CD4-positive, alpha-beta T cell (primary cell): ENCODE measurements around the gene PHACTR4. TPM values are rescaled to one million over a fixed set of nuclear protein-coding genes. Genes with fewer than 3 reads are reported as not detected.
A peak's percentile ranks its signal among the peaks of the same experiment; 100 is the strongest.

ENCODE experiments used
- ATAC-seq: fragments of 200-7000 bp; cut with Tn5 transposase; one replicate; pipeline ENCODE4 v1.10.0; 2022; ENCODE audit warnings: mild to moderate bottlenecking; ENCODE audit not compliant: poor library complexity
- CTCF ChIA-PET: fragments of 350-600 bp; sonication (Branson Sonifier 250); formaldehyde crosslinking; loops from one replicate; lab custom pipeline; 2021; ENCODE audit warnings: antibody characterized with exemption, inconsistent platforms; lab: Charles Lee
- POLR2A ChIA-PET: fragments of 350-600 bp; sonication (Branson Sonifier 250); formaldehyde crosslinking; loops from one replicate; lab custom pipeline; 2021; ENCODE audit warnings: antibody characterized with exemption, inconsistent platforms; lab: Charles Lee
- DNase-seq, 14 experiments: peaks; one replicate each; pipeline ENCODE4 v3.0.0-alpha.2; 2013 to 2020; ENCODE audit warnings: mixed read lengths in 2 of 14
- H3K27ac ChIP-seq, 2 donors: one replicate each; pipeline versions ENCODE4 v1.5.1 to v1.7.0; 2013; ENCODE audit warnings: low read length in 2 of 2, low read depth in 1 of 2, mild to moderate bottlenecking in 1 of 2
- H3K27me3 ChIP-seq, 2 experiments: 1 replicate in 1 of 2; 2 replicates in 1 of 2; pipeline versions ENCODE4 v1.6.1 to v1.7.0; 2013; ENCODE audit warnings: low read length in 2 of 2, control low read depth in 1 of 2, mild to moderate bottlenecking in 1 of 2, moderate library complexity in 1 of 2; ENCODE audit not compliant: insufficient read depth in 2 of 2, control insufficient read depth in 1 of 2
- H3K36me3 ChIP-seq: one replicate; pipeline ENCODE4 v1.6.1; 2013; ENCODE audit warnings: low read length, control low read depth; ENCODE audit not compliant: insufficient read depth
- H3K4me1 ChIP-seq: one replicate; pipeline ENCODE4 v1.6.1; 2013; ENCODE audit warnings: low read length, control low read depth; ENCODE audit not compliant: insufficient read depth
- H3K4me3 ChIP-seq: one replicate; pipeline ENCODE4 v1.5.1; 2013; ENCODE audit warnings: mild to moderate bottlenecking, low read length, moderate library complexity
- H3K9me3 ChIP-seq, 2 experiments: 1 replicate in 1 of 2; 2 replicates in 1 of 2; pipeline versions ENCODE4 v1.6.1 to v1.7.0; 2013; ENCODE audit warnings: low read length in 2 of 2, mild to moderate bottlenecking in 2 of 2, control low read depth in 1 of 2, moderate library complexity in 1 of 2; ENCODE audit not compliant: control insufficient read depth in 1 of 2, insufficient read depth in 1 of 2
- H3K27ac Mint-ChIP-seq: one replicate; pipeline ENCODE4 v1.8.0; 2020; ENCODE audit warnings: mixed read lengths
- H3K27me3 Mint-ChIP-seq: one replicate; pipeline ENCODE4 v1.8.0; 2021; ENCODE audit warnings: mixed read lengths
- H3K36me3 Mint-ChIP-seq: one replicate; pipeline ENCODE4 v1.8.0; 2021; ENCODE audit warnings: low read depth, mixed read lengths
- H3K4me1 Mint-ChIP-seq: one replicate; pipeline ENCODE4 v1.8.0; 2021; ENCODE audit warnings: low read depth, mixed read lengths
- H3K4me3 Mint-ChIP-seq: one replicate; pipeline ENCODE4 v1.8.0; 2020; ENCODE audit warnings: mild to moderate bottlenecking, mixed read lengths
- H3K9me3 Mint-ChIP-seq: one replicate; pipeline ENCODE4 v1.8.0; 2020; ENCODE audit warnings: mixed read lengths
- intact Hi-C, 2 experiments: fragments of 100-400 bp; cut with DNase I in 1 of 2; cut with micrococcal nuclease in 1 of 2; formaldehyde crosslinking; loops; one replicate each; pipeline versions ENCODE4 v1.15.1 to v1.9.0; 2023 to 2025; cut with DNase I, micrococcal nuclease
- total RNA-seq, 174 experiments: library from RNA in 2 of 174; stranded (reverse) in 2 of 174; gene quantifications; one replicate each; pipeline ENCODE4 v1.2.3 and lab custom pipeline; 2021 to 2026
- TF ChIP-seq, protein P1 (sequence below): fragments of 200-600 bp; IDR thresholded peaks from one replicate; pipeline ENCODE4 v1.8.0; 2022; ENCODE audit warnings: antibody characterized with exemption, mild to moderate bottlenecking

The PHACTR4 gene
- total RNA-seq, 2 experiments from 2014 or later = 26.0 to 26.3 TPM

DNA sequence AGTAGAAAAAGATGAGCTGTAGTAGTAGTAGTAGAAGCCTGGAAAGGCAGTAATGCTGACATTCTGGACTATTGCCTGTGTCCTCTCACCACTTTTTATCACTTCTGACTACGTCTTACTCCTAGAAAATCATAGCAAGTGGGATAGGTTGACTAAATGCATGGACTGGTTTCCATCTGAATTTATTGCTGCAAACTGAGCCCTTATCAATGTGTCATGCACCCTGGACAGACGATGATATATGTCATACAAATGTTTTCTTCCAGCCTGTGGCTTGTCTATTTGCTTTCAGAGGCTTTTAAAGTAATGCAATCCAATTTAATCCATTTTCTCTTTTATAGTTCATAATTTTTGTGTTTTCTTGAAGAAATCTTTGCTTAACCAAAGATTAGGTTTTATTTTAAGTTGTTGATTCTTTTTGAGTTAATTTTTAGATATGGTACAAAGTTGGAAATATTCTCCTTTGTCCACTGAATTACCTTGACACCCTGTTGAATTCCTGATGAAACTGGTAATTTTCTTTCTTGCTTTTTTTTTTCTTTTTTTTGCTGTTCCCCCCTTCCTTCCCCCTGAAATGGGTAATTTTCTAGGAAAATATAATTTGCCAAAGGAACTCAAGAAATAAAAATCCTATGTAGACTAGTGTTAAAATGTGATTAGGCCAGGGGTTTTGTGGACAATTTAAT, 47.1 kb downstream of the PHACTR4 start:
- DNase-seq = no peak
- no peak overlapping the region for H3K4me3 ChIP-seq
- H3K36me3 Mint-ChIP-seq = peaks cover 1% of the 10 kb centered on the region
- POLR2A ChIA-PET = interaction anchor here (0.6 kb wide), 1 partner anchor 1434 kb away, joined by 4 read pairs; no protein-coding TSS in a partner anchor
- TF ChIP-seq, protein P1, sequence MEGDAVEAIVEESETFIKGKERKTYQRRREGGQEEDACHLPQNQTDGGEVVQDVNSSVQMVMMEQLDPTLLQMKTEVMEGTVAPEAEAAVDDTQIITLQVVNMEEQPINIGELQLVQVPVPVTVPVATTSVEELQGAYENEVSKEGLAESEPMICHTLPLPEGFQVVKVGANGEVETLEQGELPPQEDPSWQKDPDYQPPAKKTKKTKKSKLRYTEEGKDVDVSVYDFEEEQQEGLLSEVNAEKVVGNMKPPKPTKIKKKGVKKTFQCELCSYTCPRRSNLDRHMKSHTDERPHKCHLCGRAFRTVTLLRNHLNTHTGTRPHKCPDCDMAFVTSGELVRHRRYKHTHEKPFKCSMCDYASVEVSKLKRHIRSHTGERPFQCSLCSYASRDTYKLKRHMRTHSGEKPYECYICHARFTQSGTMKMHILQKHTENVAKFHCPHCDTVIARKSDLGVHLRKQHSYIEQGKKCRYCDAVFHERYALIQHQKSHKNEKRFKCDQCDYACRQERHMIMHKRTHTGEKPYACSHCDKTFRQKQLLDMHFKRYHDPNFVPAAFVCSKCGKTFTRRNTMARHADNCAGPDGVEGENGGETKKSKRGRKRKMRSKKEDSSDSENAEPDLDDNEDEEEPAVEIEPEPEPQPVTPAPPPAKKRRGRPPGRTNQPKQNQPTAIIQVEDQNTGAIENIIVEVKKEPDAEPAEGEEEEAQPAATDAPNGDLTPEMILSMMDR = no peak
- no peaks in the 10 kb centered on the region for H3K9me3 Mint-ChIP-seq
- no peaks in the 10 kb centered on the region for H3K27me3 Mint-ChIP-seq
- H3K4me1 ChIP-seq = peaks cover 10% of the 10 kb centered on the region
- no peak for ATAC-seq
- H3K27ac Mint-ChIP-seq = no peak overlapping the region
- CTCF ChIA-PET = no interaction called here
- H3K4me3 Mint-ChIP-seq = no peak overlapping the region
- H3K27me3 ChIP-seq = no peaks in the 10 kb centered on the region
- no peak overlapping the region for H3K27ac ChIP-seq
- intact Hi-C loops = no loop called here
- no peaks in the 10 kb centered on the region for H3K9me3 ChIP-seq
- peaks cover 24% of the 10 kb centered on the region for H3K4me1 Mint-ChIP-seq
- H3K36me3 ChIP-seq = no peaks in the 10 kb centered on the region

DNA sequence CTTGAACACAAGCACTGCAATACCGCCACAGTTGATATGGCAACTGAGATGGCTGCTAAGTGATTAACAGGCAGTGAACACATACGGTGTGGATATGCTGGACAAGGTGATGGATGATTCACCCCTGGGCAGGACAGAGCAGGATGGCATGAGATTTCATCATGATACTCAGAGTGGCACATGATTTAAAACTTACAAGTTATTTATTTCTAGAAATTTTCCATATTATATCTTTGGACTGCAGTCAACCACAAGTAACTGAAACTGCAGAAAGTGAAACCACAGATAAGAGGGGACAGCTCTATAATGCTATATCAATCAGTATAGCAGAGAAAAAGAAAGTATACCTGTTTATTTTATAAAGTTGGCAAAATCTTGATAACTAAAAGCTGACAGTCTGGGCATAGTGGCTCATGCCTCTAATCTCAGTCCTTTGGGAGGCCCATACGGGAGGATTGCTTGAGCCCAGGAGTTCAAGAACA, 47.9 kb downstream of the PHACTR4 start:
- CTCF ChIA-PET = no interaction called here
- TF ChIP-seq, protein P1 = no peak
- no peaks in the 10 kb centered on the region for H3K36me3 ChIP-seq
- Mint-ChIP-seq H3K9me3 (no peaks in the 10 kb centered on the region), H3K27me3 (no peaks in the 10 kb centered on the region), H3K4me1 (peaks cover 24% of the 10 kb centered on the region), H3K4me3 (peak overlapping the region; percentile 71), H3K36me3 (no peaks in the 10 kb centered on the region), H3K27ac (no peak overlapping the region)
- intact Hi-C loops = no loop called here
- no peaks in the 10 kb centered on the region for H3K27me3 ChIP-seq
- DNase-seq (peak in 3 of 14 experiments; percentile 15 to 21 (median 17)), ATAC-seq (no peak)
- H3K4me3 ChIP-seq = peak overlapping the region; percentile 19
- no peak overlapping the region for H3K27ac ChIP-seq
- POLR2A ChIA-PET = no interaction called here
- H3K4me1 ChIP-seq = peaks cover 10% of the 10 kb centered on the region
- no peaks in the 10 kb centered on the region for H3K9me3 ChIP-seq

DNA sequence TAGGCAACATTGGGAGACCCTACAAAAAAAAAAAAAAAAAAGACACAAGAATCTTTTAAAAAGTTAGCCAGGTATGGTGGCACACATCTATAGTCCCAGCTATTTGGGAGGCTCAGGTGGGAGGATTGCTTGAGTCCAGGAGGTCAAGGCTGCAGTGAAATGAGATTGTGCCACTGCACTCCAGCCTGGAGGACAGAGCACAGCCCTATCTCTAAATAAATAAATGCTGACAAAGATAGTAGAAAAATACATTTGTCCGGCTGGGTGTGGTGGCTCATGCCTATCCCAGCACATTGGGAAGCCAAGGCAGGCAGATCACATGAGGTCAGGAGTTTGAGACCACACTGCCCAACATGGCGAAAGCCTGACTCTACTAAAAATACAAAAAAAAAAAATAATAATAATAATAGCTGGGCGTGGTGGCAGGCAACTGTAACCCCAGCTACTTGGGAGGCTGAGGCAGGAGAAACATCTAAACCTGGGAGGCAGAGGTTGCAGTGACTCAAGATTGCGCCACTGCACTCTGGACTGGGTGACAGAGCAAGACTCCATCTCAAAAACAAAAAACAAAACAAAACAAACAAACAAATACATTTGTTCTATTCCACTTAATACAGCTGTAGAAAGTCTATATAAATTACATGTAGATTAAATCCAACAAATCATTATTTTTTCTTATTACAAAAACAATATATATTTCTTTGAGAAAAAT, 48.5 kb downstream of the PHACTR4 start:
- Mint-ChIP-seq H3K27ac (no peak overlapping the region), H3K27me3 (no peaks in the 10 kb centered on the region), H3K36me3 (no peaks in the 10 kb centered on the region), H3K4me1 (peaks cover 24% of the 10 kb centered on the region), H3K9me3 (no peaks in the 10 kb centered on the region), H3K4me3 (peak overlapping the region; percentile 71)
- Histone ChIP-seq H3K4me1 (peaks cover 10% of the 10 kb centered on the region), H3K36me3 (no peaks in the 10 kb centered on the region), H3K4me3 (no peak overlapping the region), H3K9me3 (no peaks in the 10 kb centered on the region), H3K27me3 (no peaks in the 10 kb centered on the region), H3K27ac (no peak overlapping the region)
- TF ChIP-seq, protein P1 = no peak
- CTCF ChIA-PET = no interaction called here
- DNase-seq (no peak), ATAC-seq (no peak)
- intact Hi-C loops = no loop called here
- POLR2A ChIA-PET = no interaction called here
